Endodermal cell (in vitro differentiated cells): ENCODE measurements around the gene USP13. TPM values are rescaled to one million over a fixed set of nuclear protein-coding genes. Genes with fewer than 3 reads are reported as not detected.

Source experiments
- DNase-seq: peaks from one replicate; pipeline ENCODE4 v3.0.0-alpha.2; 2017
- H3K27ac ChIP-seq: 2 replicates; pipeline ENCODE4 v1.5.1; 2013; ENCODE audit warnings: mild to moderate bottlenecking, low read depth, low read length, moderate library complexity
- H3K27me3 ChIP-seq: 2 replicates; pipeline ENCODE4 v1.6.1; 2013; ENCODE audit warnings: mild to moderate bottlenecking, low read length, moderate library complexity; ENCODE audit not compliant: insufficient read depth, control insufficient read depth, poor library complexity, severe bottlenecking
- H3K36me3 ChIP-seq: 2 replicates; pipeline ENCODE4 v1.7.0; 2013; ENCODE audit warnings: mild to moderate bottlenecking, low read length, moderate library complexity; ENCODE audit not compliant: control insufficient read depth, insufficient read depth
- H3K4me1 ChIP-seq: one replicate; pipeline ENCODE4 v1.7.0; 2013; ENCODE audit warnings: low read length; ENCODE audit not compliant: control insufficient read depth, insufficient read depth
- H3K4me3 ChIP-seq: 2 replicates; pipeline ENCODE4 v1.5.1; 2013; ENCODE audit warnings: mild to moderate bottlenecking, low read length, moderate library complexity
- H3K9ac ChIP-seq: 2 replicates; pipeline ENCODE4 v1.6.1; 2013; ENCODE audit warnings: mild to moderate bottlenecking, low read length, moderate library complexity; ENCODE audit not compliant: poor library complexity, severe bottlenecking; ENCODE audit errors: extremely low read depth
- H3K9me3 ChIP-seq: 2 replicates; pipeline ENCODE4 v1.6.1; 2013; ENCODE audit warnings: mild to moderate bottlenecking, low read length, moderate library complexity; ENCODE audit not compliant: control insufficient read depth
- H3K27ac Mint-ChIP-seq: 2 replicates; pipeline ENCODE4 v1.8.0; 2020; ENCODE audit warnings: mixed read lengths
- H3K27me3 Mint-ChIP-seq: 2 replicates; pipeline ENCODE4 v1.8.0; 2021; ENCODE audit warnings: mild to moderate bottlenecking, mixed read lengths; ENCODE audit not compliant: insufficient read depth
- H3K36me3 Mint-ChIP-seq: 2 replicates; pipeline ENCODE4 v1.8.0; 2020; ENCODE audit warnings: low read depth, mixed read lengths
- H3K4me1 Mint-ChIP-seq: 2 replicates; pipeline ENCODE4 v1.8.0; 2020; ENCODE audit warnings: mixed read lengths
- H3K4me3 Mint-ChIP-seq: 2 replicates; pipeline ENCODE4 v1.8.0; 2020; ENCODE audit warnings: mild to moderate bottlenecking, moderate library complexity, mixed read lengths
- H3K9me3 Mint-ChIP-seq: 2 replicates; pipeline ENCODE4 v1.8.0; 2020; ENCODE audit warnings: mild to moderate bottlenecking, mixed read lengths
- WGBS, 2 experiments: methylation state at CpG; one replicate each; pipeline versions ENCODE4 v1.1.5 to v1.1.7; 2013; ENCODE audit warnings: missing lambda C conversion rate in 2 of 2, mixed read lengths in 1 of 2; ENCODE audit not compliant: insufficient coverage in 1 of 2, insufficient read length in 1 of 2; 5-methylcytosine and 5-hydroxymethylcytosine counted together
- total RNA-seq, 2 donors: library from RNA; stranded (reverse); fragmentation: NEBNext Ultra II Directional in 1 of 2; extraction: Animal tissue kit (Norgen Biotek cat#: 25700) in 1 of 2; gene quantifications; 2 replicates in 1 of 2; 3 replicates in 1 of 2; pipeline ENCODE4 v1.2.1, GENCODE V29; 2021
- TF ChIP-seq, protein P1 (sequence below): fragments of 200-600 bp; sonication (generic); conservative IDR thresholded peaks from 2 replicates; pipeline ENCODE4 v1.5.0; 2021; ENCODE audit warnings: antibody characterized with exemption, mild to moderate bottlenecking

Gene USP13
- total RNA-seq, 2 donors from 2014 or later, result 24.7 to 25.5 TPM

DNA sequence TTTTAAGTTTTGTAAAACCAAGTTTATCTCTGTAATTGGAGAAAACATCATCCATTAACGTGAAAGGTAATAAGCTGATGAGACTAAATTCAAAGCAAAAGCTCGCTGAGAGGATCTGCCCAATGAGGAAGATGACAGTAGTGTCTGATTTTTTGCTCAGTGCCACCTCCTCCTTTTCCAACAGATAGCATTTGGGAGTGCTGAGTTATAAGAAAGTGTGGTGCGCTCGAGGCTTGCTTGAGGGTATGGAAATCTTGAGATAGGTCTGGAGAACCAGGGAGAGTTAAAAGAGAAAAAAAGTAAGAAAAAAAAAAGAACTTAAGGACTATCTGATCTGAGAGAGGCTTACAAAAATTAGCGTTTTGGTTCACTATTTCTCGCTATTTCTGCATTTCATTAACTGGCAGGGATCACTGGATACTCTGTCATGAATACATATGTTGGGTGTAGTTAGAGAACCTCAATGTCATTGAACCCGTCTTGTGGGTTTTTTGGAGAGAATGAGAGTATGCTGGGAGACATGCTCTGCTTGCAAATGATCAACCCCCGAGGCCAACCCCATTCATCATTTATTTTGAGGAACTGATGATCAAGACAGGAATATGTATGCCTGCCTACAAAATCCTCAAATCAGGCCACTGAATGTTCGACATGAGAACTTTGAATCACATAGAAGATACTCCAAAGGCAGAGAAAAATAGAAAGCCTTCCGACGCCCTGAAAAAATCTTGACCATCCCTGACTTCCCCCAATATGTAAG is 973 bp upstream of the USP13 start:
- H3K4me1 Mint-ChIP-seq, result peaks cover 20% of the 10 kb centered on the region
- peaks cover 1% of the 10 kb centered on the region for H3K27me3 Mint-ChIP-seq
- Histone ChIP-seq H3K27me3 (no peaks in the 10 kb centered on the region), H3K4me3 (peak overlapping the region; percentile 86), H3K4me1 (no peaks in the 10 kb centered on the region), H3K36me3 (peaks cover 12% of the 10 kb centered on the region), H3K27ac (peak overlapping the region; percentile 92), H3K9me3 (no peaks in the 10 kb centered on the region), H3K9ac (peak overlapping the region; percentile 76)
- peak overlapping the region; percentile 94 for H3K4me3 Mint-ChIP-seq
- H3K27ac Mint-ChIP-seq, result peak overlapping the region; percentile 86
- 66 to 72% methylated on average over 9 to 11 of the region's 11 CpGs for WGBS, 2 experiments
- TF ChIP-seq, protein P1, sequence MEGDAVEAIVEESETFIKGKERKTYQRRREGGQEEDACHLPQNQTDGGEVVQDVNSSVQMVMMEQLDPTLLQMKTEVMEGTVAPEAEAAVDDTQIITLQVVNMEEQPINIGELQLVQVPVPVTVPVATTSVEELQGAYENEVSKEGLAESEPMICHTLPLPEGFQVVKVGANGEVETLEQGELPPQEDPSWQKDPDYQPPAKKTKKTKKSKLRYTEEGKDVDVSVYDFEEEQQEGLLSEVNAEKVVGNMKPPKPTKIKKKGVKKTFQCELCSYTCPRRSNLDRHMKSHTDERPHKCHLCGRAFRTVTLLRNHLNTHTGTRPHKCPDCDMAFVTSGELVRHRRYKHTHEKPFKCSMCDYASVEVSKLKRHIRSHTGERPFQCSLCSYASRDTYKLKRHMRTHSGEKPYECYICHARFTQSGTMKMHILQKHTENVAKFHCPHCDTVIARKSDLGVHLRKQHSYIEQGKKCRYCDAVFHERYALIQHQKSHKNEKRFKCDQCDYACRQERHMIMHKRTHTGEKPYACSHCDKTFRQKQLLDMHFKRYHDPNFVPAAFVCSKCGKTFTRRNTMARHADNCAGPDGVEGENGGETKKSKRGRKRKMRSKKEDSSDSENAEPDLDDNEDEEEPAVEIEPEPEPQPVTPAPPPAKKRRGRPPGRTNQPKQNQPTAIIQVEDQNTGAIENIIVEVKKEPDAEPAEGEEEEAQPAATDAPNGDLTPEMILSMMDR, result no peak
- DNase-seq, result no peak
- H3K36me3 Mint-ChIP-seq, result peaks cover 4% of the 10 kb centered on the region
- no peaks in the 10 kb centered on the region for H3K9me3 Mint-ChIP-seq

DNA sequence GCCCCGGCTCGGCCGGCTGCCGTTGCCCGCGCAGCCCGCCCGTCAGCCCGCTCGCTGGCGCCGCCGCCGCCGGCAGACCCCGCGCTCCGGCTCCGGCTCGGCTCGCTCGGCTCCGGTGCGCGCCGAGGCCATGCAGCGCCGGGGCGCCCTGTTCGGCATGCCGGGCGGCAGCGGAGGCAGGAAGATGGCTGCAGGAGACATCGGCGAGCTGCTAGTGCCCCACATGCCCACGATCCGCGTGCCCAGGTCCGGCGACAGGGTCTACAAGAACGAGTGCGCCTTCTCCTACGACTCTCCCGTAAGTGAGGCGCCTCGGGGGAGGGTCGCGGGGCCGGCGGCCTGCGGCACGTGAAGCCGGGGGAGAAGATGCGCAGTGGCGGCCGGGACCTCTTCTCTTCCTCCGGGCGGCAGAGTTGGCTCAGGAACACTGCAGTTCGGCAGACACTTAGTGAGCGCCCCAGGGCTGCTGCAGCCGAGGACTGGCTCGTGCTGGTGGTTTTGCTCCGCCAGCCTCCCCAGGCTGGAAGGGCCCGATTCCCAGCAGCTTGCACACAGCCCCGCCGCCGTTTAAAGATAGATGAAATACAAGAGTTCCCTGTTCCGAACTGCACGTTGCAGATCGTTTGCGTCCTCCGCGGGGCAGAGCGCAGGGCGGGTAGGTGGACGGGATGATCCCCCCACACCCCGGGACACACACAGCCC is 407 bp downstream of the USP13 start:
- peak overlapping the region; percentile 95 for H3K27ac Mint-ChIP-seq
- DNase-seq, result peak; percentile 89
- Histone ChIP-seq H3K4me3 (peak overlapping the region; percentile 94), H3K27ac (peak overlapping the region; percentile 84), H3K9me3 (no peaks in the 10 kb centered on the region), H3K4me1 (no peaks in the 10 kb centered on the region), H3K27me3 (no peaks in the 10 kb centered on the region), H3K9ac (peak overlapping the region; percentile 69), H3K36me3 (peaks cover 14% of the 10 kb centered on the region)
- TF ChIP-seq, protein P1, result no peak
- H3K4me3 Mint-ChIP-seq, result peak overlapping the region; percentile 94
- WGBS, 2 experiments, result 0% methylated on average over 24 to 77 of the region's 77 CpGs
- H3K36me3 Mint-ChIP-seq, result peaks cover 8% of the 10 kb centered on the region
- peaks cover 22% of the 10 kb centered on the region for H3K4me1 Mint-ChIP-seq
- H3K27me3 Mint-ChIP-seq, result peaks cover 1% of the 10 kb centered on the region
- H3K9me3 Mint-ChIP-seq, result no peaks in the 10 kb centered on the region

DNA sequence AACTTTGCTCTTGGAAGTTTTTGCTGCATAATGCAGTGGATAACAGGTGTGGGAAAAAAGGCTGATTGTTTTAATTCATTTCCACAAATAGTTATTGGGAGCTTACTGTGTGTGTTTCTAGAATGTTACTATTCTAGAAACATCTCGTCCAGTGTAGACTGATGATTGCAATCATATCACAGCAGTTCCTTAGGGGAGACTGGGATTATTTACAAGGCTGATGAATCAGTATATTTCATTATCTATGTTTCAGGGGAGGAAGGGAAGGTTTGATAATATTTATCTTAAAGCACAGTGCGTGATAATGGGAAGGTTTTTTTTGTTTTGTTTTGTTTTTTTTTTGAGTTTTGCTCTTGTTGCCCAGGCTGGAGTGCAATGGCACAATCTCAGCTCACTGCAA is 2.4 kb downstream of the USP13 start:
- Mint-ChIP-seq H3K9me3 (no peaks in the 10 kb centered on the region), H3K4me3 (peak overlapping the region; percentile 94), H3K27me3 (peaks cover 1% of the 10 kb centered on the region), H3K27ac (no peak overlapping the region), H3K36me3 (peaks cover 8% of the 10 kb centered on the region), H3K4me1 (peaks cover 28% of the 10 kb centered on the region)
- Histone ChIP-seq H3K4me3 (peak overlapping the region; percentile 94), H3K27me3 (no peaks in the 10 kb centered on the region), H3K27ac (no peak overlapping the region), H3K9ac (no peak overlapping the region), H3K9me3 (no peaks in the 10 kb centered on the region), H3K36me3 (peaks cover 14% of the 10 kb centered on the region), H3K4me1 (no peaks in the 10 kb centered on the region)
- DNase-seq, result no peak
- WGBS, 2 experiments, result 88 to 90% methylated on average over 1 to 2 of the region's 2 CpGs
- TF ChIP-seq, protein P1, result no peak
